SIG-M5 (cell line): ENCODE measurements around the gene LRRC57.

ENCODE experiments used
- DNase-seq: peaks from one replicate; lab custom pipeline; 2025; lab: John Stamatoyannopoulos, UW

The LRRC57 gene

GRCh38 chr15:42490671-42491538 lies 57.7 kb downstream of the LRRC57 start, which contains the start of gene ZNF106:
TSS of gene ZNF106 (minus strand) at chr15:42491141. CDS start at chr15:42472289, 18,852 bp downstream.
- DNase-seq, result peak; percentile 56

GRCh38 chr15:42490291-42490670 lies 58.3 kb downstream of the LRRC57 start:
- DNase-seq, result no peak
